Fibroblast of pulmonary artery (primary cell): ENCODE measurements around the gene CHMP4B.

Source experiments
- DNase-seq: peaks from one replicate; pipeline ENCODE4 v3.0.0-alpha.2; 2010; ENCODE audit warnings: low read depth
- H3K4me3 ChIP-seq: replicated peaks from 2 replicates; pipeline ENCODE4 v1.5.1; 2011; ENCODE audit warnings: low read depth, mild to moderate bottlenecking, control low read depth, low read length, moderate library complexity
- CTCF ChIP-seq: IDR thresholded peaks from 2 replicates; pipeline ENCODE4 v1.5.1; 2011; ENCODE audit warnings: mild to moderate bottlenecking, control low read depth, low read length, inconsistent platforms; ENCODE audit errors: missing control alignments

CHMP4B gene

GRCh38 chr20:33889312-33889711, 78.2 kb downstream of the CHMP4B start:
- H3K4me3 ChIP-seq = no peak overlapping the region
- no peak for DNase-seq
- no peak for TF ChIP-seq CTCF

- H3K4me3 ChIP-seq = no peak overlapping the region
- no peak for TF ChIP-seq CTCF
- no peak for DNase-seq
Measured at GRCh38 chr20:33890557-33890956, 79.4 kb downstream of the CHMP4B start.

- H3K4me3 ChIP-seq = no peak overlapping the region
- TF ChIP-seq CTCF = no peak
- DNase-seq = peak; percentile 43
Measured at GRCh38 chr20:33893314-33893713, 82.2 kb downstream of the CHMP4B start.

GRCh38 chr20:33894798-33895197, 83.7 kb downstream of the CHMP4B start:
- peak; percentile 52 for DNase-seq
- TF ChIP-seq CTCF = no peak
- H3K4me3 ChIP-seq = no peak overlapping the region

GRCh38 chr20:33896509-33896908, 85.4 kb downstream of the CHMP4B start:
- TF ChIP-seq CTCF = no peak
- H3K4me3 ChIP-seq = no peak overlapping the region
- DNase-seq = peak; percentile 65

GRCh38 chr20:33897313-33897912, 86.3 kb downstream of the CHMP4B start:
- peak; percentile 14 for TF ChIP-seq CTCF
- H3K4me3 ChIP-seq = no peak overlapping the region
- no peak for DNase-seq

- H3K4me3 ChIP-seq = no peak overlapping the region
- no peak for DNase-seq
- TF ChIP-seq CTCF = no peak
Measured at GRCh38 chr20:33899106-33899505, 88.0 kb downstream of the CHMP4B start.
